A204.1 (cell line): ENCODE data around the gene STK35.

Experiments used
- FAIRE-seq: peaks from 2 replicates; lab custom pipeline; 2012; peaks lifted over from hg19 to GRCh38; lab: Jason Lieb, UNC

STK35 gene

DNA sequence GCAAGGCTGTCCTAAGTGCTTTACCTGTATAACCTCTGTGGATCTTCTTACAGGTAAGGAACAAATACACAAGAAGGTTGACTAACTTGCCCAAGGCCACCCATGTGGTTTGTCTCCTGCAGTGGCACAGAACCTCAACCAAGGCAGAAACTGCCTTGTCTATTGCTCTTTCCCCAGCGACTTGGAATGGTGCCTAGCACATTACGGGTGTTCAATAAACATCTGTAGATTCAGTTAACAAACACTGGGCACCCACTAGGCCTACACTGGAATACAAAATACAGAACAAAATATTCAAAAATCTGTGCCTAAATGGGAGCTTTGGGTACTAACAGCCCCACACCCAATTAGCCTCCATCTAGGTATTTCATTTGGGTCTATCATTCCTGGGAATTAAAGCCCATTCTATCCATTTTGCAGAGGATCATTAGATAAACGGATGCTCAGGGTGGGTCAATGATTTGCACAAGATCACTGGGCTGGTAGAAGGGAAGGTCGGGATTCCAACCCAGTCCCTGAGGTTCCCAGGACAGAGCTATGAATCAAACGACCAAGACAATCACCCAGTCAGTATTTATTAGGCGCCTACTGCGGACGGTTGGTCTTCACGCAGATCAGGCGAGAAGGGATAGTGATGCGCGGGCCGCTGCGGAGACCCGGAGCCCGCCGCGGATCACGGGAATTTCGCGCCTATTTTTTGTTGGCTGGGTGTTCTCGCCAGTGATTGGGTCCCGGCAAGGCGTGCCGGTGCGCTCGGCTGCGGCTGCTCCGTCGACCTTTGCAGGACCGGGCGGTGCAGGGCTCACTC is at the start of gene STK35:
Gene STK35 (plus strand): TSS at position 771 of the 808 bp plus-strand sequence. CDS start 55 bp downstream, outside the sequence.
- FAIRE-seq, result no peak

DNA sequence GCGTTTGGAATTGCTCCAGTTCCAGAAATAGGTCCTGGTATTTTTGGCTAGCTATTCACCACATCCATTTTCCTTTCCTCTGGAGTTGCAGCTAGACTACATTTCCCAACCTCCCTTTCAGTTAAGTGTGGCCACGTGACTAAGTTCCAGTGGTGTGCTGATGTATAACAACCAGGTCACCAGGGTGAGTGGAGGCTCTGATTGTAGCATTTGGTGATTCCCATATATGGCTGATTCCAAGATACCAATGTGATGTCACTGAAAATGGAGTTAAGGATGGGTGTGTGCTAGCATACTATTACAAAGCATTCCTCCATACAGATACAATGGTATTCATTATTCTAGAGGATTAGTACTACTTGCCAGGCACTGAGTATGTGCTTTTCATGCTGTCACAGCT is 49.7 kb upstream of the STK35 start:
- FAIRE-seq, result no peak

DNA sequence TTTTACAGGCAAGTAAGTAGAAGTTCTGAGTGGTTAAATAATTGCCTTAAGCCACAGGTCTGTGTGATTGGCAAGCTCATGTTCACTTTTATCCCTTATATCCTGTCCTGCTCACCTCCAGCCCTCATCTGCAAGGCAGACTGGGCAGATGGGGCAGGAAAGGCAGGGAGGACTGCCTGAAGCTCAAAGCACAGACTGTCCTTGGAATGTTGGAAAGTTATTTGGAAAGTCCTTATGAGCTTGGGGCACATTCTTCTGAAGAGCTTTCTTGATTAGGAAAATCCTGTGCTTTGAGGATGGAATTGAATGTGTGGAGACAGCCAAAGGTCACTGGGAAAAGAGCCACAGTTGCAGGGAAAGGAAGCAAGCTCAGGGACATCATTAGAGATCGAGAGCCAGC is 48.9 kb upstream of the STK35 start:
- no peak for FAIRE-seq

DNA sequence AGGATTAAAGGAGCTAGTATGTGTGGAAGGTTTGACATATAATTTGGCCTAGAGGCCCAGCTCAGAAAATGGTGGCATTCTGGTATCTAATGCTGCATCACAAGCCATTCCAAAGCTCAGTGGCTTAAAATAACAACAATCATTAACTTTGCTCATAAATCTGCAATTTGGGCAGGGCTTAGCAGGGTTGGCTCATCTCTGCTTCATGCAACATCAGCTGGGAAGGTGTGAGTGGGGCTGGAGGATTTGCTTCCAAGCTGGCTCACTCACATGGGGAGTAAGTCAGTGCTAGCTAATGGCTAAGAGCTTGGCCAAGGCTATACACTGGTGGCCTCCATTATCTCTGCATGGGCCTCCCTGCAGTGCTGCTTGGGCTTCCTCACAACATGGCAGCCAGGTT is 48.0 kb upstream of the STK35 start:
- no peak for FAIRE-seq

DNA sequence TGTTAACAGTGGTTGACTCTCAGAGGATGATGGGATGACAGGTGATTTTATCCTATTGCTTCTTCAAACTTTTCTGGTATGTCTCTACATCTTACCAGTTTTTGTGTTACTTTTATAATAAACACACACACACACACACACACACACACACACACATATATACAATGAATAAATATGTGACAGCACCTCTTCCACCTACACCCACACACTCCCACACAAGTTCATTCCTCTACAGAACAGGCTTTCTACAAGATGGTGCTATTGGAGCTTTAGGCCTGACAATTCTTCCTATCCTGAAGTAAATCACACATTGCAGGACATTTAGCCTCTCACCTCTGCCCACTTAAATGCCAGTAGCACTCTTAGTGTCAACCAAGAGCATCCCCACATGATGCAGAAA is 46.7 kb upstream of the STK35 start:
- FAIRE-seq, result no peak

DNA sequence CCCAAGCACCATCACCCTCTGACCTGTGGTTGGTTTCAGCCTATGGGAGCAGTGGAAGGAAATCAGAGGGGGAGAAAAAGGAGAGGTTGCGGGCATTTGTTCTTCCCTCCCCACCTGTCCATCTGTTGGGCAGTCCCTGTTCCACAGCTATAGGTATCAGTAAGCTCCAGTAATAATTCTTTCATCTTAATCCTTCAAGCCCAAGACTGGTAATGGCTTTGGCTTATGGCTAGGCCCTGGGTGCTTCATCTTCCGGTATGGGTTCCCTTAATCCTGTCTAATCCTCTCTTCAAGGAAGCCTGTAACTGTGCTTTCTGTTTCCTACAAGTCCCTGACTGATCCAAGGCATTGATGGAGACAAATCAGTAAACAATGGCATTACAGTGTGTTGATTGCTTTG is 42.2 kb upstream of the STK35 start:
- FAIRE-seq, result no peak

DNA sequence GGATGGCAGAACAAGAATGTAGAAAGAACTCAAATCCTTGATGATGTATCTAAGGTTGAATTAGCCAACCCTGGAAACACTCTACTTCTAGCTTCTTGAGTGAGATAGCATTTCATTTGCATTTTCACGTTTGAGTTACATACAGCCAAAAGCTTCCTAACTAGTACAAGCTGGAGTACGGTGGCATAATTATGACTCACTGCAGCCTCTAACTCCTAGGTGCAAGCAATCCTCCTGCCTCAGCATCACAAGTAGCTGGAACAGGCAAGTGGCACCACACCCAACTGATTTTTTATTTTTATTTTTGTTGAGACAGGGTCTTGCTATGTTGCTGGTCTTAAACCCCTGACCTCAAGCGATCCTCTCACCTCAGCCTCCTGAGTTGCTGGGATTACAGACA is 36.5 kb upstream of the STK35 start:
- no peak for FAIRE-seq

DNA sequence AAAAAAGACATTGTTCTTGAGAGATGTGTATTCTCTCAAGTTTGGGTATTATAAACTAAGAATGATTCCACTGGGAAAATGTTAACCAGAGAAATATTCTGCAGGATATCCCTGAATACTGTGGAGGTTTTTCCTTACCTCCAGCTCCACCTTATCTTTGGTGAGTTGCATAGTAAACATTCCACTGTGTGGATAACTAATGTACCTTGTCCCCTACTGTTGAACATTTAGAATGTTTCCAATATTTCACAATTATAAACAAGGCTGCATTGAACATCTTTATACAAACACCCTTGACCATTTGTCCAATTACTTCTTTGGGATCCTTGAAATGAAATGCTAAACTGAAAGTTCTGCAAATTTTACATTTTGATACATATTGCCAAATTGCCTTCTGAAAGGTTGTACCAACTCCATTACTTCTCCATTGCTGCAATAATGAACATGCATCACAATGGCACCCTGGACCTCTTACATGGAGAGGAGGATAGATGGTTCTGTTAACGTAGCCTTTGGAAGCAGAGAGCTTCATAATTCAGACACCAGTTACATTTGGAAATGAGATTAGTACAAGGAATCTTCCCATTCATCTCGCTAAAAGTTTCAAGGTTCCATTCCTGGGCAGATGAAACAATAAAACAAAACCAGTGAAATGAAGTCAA is 35.0 kb upstream of the STK35 start:
- FAIRE-seq, result no peak

DNA sequence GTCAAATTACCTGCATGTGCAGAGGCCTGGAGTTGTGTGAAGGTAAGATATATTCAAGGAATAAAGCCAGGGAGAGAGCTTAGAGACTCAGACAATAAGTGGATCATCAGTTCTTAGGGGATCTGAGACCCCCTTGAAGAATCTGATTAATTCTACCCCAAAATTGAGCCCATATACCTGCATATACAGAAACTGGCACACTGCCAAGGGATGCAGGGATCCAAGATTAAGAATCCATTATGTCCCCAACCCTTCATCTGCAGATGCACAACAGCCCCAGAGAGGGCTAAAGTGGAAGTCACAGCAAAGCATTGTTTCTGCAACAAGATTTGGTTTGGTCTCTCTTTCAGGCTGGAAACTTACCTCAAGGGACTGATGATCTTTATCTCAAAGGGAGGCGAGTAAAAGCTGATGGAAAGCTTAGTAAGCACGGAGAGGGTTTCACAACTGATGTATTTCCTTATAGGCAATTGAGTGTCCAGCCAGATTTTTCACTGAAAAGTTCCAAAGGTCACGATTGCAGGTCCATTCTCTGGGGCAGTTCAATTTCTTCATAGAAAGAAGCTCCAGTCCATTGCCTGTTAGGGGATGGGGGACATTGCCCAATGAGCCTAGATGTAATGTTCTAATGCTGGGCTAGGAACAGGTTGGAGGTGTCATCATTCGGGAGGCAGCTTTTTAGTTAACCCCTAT is 20.9 kb upstream of the STK35 start:
- FAIRE-seq, result no peak

DNA sequence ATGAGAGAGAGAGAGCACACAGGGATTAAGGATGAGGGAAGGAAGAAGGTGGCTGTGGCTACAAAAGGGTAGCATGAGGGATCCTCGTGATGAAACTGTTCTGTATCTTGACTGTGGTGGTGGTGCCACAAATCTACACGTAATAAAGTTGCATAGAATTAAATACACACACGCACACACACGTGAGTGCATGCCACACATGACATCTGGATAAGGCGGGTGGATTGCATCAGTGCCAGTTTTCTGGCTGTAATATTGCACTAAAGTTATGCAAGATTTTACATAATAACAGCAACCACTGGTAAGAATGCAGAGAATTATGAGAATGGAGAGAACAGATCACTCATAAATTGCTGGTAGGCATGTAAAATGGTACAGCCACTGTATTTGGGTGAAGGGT is 16.9 kb upstream of the STK35 start:
- no peak for FAIRE-seq

DNA sequence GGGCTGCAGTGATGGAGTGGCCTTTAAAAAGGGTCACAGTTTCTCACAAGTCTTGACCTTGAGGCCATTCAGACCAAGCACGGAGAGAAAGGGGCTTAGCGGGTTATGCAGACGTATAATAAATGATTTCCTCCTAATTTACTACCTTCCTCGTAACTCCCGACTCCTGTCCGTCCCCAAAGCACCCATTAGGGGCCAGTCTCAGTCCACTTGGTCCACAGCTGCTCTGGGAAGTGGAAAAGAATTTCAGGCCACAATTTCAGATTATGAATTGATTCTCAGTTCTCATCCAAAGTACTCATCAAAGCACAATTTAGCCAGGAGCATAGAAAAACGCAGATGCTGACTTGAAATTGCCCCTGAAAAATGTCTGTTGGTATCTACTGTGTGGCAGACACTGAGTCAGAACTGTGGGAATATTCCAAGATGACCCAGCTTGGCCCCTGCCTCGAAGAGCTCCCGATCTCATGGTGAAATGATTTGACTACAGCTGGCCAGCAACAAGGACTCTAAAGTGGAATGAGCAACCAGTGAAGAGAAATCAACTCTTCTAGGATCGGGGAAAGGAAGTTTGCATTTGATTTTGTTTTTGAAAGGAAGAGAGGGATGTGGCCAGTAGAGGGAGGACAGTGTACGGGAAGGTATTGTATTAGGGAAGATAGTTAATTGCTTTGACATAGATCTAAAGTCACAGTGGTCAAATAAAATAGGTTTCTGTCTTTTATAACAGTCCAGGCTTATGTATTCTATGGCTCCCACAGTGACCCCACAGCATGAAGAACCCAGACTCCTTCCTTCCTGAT is 15.2 kb upstream of the STK35 start:
- no peak for FAIRE-seq

DNA sequence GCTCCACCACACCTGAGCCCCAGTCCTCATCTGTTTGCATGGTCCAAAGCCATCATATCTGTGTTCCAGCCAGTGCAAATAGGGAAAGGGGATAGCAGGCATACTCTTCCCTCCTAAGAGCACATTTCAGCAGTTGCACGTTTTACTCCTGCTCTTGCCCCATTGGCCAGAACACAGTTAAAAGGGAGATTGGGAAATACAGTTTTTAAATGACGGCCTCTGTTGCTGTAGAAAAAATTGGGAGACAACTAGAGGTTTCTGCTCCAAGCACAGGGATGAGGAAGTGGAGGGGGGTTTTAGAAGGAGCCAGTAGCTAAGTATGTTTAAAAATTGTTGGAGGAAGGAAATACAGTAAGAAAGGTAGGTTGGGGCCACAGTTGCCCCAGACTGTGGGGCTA is 14.6 kb upstream of the STK35 start:
- FAIRE-seq, result no peak

DNA sequence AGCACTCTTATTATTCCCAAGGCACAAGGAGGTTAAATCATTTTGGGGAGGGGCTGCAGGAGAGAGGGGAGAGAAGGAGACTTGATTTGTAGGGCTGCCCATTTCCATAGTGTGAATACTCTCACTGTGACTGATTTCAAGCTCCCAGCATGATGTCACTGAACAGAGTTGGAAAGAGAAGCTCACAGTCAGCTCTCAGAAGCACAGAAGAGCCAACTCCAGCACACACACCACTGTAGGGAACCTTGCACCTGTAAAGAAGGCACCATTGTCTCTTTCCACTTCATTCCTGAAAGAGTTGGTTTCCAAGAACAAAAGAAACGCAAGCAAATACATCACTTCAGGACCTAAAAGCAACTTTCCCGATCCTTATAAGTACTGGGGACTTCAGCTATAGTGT is 12.7 kb upstream of the STK35 start:
- no peak for FAIRE-seq

DNA sequence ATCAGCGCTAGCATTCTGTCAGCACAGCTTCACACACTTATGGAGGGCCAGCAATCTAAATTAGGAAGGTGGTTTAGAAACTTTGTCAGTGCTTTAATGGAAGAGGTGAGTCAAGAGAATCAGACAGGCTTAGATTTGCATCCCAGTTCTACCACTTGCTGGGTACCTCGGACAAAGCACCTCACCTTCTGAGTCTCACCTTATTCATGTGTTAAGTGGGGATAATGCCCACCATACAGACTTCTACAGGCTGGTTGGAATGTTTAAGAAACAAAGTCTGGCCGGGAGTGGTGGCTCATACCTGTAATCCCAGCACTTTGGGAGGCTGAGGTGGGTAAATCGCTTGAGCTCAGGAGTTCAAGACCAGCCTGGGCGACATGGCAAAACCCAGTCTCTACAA is 12.2 kb upstream of the STK35 start:
- FAIRE-seq, result no peak

DNA sequence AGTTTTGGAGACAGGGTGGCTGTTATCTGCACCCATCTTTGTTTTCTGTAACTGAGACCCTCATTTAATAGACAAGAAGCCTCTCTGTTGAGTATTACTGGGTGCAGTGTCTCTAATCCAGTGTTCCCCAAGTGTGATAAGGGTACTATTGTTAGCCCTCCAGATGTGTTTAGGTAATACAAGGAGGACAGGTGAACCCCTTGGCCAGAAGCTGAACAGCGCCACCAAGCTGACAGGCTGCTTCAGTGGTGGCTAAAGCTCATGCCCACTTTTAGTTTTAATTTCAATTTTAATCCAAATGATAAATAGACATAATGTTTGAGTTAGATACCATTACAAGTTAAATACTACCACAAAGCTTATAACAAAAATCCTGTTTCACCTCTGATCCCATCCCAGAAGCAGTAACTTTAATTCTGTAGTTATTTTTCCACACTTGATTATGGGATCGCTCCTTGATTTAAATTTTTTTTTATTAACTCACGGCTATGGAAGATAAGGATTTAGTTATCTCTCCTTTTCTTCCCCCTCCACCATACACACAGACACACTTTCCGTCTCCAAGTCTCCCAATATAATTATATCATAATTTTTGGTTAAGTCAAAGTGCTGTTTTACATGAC is 8.4 kb upstream of the STK35 start:
- no peak for FAIRE-seq

DNA sequence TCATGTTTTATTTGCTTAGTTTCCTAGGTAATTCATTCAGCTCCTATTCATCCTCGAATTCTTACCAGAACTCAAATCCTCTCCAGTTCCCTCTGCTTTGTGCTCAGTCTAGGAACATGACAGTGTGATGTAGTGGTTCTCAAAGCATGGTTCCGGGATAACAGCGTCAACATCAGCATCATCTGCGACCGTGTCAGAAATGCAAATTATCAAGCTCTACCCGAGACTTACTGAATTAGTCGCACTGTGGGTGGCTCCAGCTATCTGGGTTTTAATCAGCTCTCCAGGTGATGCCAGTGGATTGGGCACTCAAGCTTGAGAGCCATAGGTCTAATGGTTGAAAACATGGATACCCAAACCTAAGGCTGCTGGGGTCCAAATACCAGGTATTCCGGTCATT is 7.7 kb upstream of the STK35 start:
- FAIRE-seq, result no peak

DNA sequence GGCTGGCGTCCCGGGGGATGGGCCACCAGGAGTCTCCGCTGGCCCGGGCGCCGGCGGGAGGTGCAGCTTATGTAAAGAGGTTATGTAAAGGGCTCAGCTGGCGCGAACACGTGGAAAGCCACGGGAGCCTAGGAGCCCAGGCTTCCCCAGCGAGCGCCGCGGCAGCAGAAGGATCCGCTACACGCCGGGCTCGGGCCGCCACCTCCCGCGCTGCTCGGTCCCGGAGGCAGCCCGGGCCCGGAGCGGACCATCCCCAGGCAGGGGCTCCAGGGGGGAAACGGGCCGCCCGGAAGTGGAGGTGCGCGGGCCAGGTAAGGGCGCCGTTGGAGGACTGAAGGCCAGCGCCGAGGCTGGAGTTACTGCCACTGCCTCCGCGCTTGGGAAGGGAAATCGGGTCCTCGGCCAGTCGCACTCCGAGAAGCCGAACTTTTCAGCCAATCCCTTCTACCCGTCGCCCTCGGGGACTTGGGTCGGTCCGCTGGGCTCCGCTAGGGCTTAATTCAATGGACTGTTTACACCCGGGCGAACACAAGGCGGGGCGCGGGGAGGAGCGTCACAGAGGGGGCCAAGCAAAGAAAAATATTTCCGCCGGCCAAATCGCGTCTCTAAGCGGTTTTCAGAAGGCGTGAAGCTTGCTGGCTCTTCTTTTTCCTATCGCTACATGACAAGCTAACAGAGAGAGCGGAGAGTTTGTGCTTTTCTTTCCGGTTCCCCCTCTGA is 398 bp downstream of the STK35 start:
- FAIRE-seq, result no peak

DNA sequence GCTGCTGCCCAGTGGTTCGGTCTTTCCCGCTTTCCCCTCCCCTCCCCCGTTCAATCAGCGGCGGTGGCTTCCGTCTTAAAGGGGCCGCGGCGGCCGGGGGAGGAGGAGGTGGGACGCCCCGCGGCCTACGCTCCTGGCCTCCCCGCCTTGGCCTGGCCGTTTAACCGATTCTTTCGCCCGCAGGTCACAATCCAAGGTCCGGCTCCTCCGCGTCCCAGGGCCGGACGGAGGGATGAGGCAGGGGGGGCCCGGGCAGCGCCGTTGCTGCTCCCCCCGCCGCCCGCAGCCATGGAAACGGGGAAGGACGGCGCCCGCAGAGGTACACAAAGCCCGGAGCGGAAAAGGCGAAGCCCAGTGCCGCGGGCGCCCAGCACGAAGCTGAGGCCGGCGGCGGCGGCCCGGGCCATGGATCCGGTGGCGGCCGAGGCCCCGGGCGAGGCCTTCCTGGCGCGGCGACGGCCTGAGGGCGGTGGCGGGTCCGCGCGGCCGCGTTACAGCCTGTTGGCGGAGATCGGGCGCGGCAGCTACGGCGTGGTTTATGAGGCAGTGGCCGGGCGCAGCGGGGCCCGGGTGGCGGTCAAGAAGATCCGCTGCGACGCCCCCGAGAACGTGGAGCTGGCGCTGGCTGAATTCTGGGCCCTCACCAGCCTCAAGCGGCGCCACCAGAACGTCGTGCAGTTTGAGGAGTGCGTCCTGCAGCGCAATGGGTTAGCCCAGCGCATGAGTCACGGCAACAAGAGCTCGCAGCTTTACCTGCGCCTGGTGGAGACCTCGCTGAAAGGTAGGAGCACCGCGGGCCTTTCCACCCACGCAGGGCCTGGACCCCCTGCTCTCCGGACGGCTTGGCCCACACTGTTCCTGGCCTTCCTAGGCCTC is 1.2 kb downstream of the STK35 start:
- no peak for FAIRE-seq

DNA sequence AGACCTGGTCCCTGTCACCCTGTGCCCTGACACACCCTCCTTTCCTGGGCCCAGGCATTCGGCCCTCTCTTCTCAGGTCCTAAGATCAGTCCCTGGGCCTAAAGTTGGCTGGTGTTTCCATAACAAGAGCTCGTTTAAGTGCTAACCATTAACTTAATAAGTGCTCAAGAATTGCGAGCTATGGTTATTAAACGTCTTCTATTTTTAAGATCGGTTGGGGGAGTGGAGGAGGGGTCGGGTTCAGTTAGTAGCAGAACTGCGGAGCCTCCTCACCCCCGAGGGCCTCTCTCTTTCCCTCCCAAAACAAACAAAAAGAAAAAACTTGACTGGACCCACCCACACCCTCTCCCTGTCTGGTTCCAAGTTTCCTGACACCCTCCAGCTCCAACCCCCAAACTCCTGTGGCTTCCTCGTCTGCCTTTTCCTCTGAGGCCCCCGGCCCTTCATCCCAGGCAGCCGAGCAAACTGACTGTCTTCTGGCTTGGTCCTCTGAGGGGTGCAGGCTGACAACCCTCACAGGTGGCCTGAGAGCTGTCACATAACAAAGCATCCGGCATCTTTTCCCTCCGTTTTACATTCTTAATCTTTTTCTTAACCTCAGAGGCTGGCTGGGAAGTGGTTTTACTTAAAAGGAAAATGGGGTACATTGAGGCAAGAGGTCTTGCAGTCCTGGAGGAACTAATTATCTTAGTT is 2.0 kb downstream of the STK35 start:
- FAIRE-seq, result no peak

DNA sequence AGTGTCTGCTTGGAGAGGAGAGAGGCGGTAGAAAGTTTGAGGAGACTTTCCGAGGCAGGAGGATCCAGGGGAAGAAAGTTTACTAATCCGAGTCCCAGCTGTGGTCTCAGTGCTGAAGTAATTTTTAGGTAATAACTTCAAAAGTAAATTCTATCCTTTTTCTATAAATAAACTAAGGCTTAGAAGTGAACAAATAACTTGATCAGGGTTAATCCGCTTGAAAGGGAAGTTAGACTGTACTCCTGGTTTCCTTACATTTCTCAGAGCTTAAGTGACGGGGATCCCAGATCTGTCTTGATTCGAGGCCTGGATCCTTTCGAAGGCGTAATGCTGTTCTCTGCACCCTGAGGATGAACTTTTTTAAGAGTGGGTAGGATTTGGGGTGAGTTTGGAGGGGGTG is 2.6 kb downstream of the STK35 start:
- no peak for FAIRE-seq
